Measurements from ENCODE around the gene MROH2A.

- TF ChIP-seq POLR2A (IDR thresholded peaks at IDR 0.05; ENCODE audit: borderline replicate concordance, extremely low read depth, insufficient read depth, insufficient read length): no peak
- TF ChIP-seq, protein P1, sequence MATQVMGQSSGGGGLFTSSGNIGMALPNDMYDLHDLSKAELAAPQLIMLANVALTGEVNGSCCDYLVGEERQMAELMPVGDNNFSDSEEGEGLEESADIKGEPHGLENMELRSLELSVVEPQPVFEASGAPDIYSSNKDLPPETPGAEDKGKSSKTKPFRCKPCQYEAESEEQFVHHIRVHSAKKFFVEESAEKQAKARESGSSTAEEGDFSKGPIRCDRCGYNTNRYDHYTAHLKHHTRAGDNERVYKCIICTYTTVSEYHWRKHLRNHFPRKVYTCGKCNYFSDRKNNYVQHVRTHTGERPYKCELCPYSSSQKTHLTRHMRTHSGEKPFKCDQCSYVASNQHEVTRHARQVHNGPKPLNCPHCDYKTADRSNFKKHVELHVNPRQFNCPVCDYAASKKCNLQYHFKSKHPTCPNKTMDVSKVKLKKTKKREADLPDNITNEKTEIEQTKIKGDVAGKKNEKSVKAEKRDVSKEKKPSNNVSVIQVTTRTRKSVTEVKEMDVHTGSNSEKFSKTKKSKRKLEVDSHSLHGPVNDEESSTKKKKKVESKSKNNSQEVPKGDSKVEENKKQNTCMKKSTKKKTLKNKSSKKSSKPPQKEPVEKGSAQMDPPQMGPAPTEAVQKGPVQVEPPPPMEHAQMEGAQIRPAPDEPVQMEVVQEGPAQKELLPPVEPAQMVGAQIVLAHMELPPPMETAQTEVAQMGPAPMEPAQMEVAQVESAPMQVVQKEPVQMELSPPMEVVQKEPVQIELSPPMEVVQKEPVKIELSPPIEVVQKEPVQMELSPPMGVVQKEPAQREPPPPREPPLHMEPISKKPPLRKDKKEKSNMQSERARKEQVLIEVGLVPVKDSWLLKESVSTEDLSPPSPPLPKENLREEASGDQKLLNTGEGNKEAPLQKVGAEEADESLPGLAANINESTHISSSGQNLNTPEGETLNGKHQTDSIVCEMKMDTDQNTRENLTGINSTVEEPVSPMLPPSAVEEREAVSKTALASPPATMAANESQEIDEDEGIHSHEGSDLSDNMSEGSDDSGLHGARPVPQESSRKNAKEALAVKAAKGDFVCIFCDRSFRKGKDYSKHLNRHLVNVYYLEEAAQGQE (IDR thresholded peaks at IDR 0.05; ENCODE audit: low read depth): no peak
- TF ChIP-seq, protein P2, sequence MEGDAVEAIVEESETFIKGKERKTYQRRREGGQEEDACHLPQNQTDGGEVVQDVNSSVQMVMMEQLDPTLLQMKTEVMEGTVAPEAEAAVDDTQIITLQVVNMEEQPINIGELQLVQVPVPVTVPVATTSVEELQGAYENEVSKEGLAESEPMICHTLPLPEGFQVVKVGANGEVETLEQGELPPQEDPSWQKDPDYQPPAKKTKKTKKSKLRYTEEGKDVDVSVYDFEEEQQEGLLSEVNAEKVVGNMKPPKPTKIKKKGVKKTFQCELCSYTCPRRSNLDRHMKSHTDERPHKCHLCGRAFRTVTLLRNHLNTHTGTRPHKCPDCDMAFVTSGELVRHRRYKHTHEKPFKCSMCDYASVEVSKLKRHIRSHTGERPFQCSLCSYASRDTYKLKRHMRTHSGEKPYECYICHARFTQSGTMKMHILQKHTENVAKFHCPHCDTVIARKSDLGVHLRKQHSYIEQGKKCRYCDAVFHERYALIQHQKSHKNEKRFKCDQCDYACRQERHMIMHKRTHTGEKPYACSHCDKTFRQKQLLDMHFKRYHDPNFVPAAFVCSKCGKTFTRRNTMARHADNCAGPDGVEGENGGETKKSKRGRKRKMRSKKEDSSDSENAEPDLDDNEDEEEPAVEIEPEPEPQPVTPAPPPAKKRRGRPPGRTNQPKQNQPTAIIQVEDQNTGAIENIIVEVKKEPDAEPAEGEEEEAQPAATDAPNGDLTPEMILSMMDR (IDR thresholded peaks at IDR 0.05 in 2 of 3, conservative IDR thresholded peaks at IDR 0.05 in 1 of 3; ENCODE audit: borderline replicate concordance in 1 of 3, insufficient read depth in 1 of 3, low read depth in 2 of 3, low read length in 2 of 3): no peak
- no peak for TF ChIP-seq EZH2phosphoT487 (IDR thresholded peaks at IDR 0.05; ENCODE audit: borderline replicate concordance)
- no peak for TF ChIP-seq ZNF274 (IDR thresholded peaks at IDR 0.05; ENCODE audit: low read depth, low read length)
- no peak for TF ChIP-seq EZH2 (IDR thresholded peaks at IDR 0.05)
- no peak for TF ChIP-seq ATF3 (IDR thresholded peaks at IDR 0.05)
- TF ChIP-seq ZBTB33 (IDR thresholded peaks at IDR 0.05; ENCODE audit: extremely low read depth, insufficient replicate concordance, low read length): no peak
- no peak for TF ChIP-seq MAX (IDR thresholded peaks at IDR 0.05)
- TF ChIP-seq CBX3 (IDR thresholded peaks at IDR 0.05; ENCODE audit: low read depth): no peak
- no peak for TF ChIP-seq RAD21 (IDR thresholded peaks at IDR 0.05; ENCODE audit: low read depth)
- no peak for TF ChIP-seq SIN3A (IDR thresholded peaks at IDR 0.05; ENCODE audit: low read depth)
These were observed 16.9 kb upstream of the MROH2A start for GRCh38 chr2:233761040-233761769.

Measured in HCT116 (cell line).